Dedifferentiated amniotic fluid mesenchymal stem cell (primary cell): ENCODE data around the gene DCLK2.

Experiments
- DNase-seq: peaks from one replicate; pipeline ENCODE4 v3.0.0-alpha.2; 2016; ENCODE audit errors: extremely low spot score

Gene DCLK2

GRCh38 chr4:150240011-150240410 is 161.8 kb downstream of the DCLK2 start:
- no peak for DNase-seq

- peak; percentile 37 for DNase-seq
These were observed 164.7 kb downstream of the DCLK2 start for GRCh38 chr4:150242820-150243458.

DNA sequence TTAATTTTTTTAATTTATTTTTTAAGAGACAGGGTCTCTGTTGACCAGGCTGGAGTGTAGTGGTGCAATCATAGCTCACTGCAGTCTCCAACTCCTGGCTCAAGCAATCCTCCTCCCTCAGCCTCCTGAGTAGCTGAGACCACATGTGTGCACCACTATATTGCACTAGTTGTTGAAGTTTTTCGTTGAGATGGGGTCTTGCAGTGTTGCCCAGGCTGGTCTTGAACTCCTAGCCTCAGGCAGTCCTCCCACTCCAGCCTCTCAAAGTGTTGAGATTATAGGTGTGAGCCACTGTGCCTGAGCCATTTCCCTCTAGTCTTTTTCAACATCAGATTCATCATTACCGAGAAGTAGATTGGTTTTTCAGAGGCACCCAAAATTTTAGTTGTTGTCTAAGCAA is 165.7 kb downstream of the DCLK2 start:
- no peak for DNase-seq

GRCh38 chr4:150244600-150244999 is 166.4 kb downstream of the DCLK2 start:
- DNase-seq, result no peak

DNA sequence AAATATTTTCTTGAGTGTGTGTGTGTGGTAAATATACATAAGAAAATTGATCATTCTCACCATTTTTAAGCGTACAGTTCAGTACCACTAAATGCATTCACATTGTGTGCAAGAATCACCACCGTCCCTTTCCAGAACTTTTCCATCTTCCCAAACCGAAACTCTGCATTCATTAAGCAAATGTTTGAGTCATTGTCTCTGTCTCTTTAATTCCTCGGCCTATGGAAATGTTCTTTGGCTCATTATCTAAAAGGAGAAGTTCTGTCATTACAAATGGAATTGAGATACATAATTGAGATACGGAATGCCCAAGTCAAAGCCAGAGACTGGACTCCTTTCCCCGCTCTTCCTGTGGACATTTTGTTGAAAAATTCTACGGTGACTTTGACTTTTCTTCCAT is 168.9 kb downstream of the DCLK2 start:
- no peak for DNase-seq

DNA sequence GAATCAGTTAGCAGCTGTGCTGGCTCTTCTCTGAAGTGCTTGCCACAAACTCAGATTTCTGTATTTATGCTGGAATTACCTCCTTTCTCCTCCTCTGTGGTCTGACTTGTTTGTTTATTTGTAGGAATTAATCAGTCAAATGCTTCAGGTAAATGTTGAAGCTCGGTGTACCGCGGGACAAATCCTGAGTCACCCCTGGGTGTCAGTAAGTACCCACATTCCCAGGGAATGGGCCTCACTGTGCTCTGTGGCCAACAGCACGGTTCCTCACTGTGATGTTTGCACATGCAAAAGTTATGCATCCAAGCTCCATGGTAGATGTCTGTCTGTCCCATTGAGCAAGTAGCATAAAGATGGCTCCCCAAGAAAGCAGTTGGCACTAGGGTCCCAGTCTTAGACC is 169.9 kb downstream of the DCLK2 start:
- DNase-seq, result no peak

GRCh38 chr4:150250293-150250997 is 172.2 kb downstream of the DCLK2 start:
- no peak for DNase-seq

- DNase-seq, result no peak
These were observed 172.9 kb downstream of the DCLK2 start for GRCh38 chr4:150250998-150251651.

DNA sequence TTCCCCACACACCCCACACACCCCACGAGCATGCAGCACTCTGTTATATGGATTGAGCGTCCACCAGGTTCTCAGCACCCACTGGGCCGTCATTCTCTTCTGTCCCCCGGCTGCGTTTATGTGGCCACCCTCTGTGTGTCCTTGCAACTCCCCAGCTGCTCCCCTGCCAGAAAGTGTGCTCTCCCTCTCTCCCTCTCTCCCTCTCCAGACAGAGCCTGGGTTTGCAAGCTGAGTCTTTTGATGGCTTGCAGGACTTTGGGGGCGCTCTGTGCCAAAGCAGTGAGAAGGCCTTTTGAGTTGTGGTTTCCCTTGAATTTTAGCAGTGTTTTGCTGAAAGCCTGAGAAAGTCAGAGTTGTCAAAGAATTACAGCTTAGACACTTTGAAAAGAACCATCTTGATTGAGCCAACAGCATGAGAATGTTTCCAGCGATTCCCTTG is 173.5 kb downstream of the DCLK2 start:
- DNase-seq, result no peak

- no peak for DNase-seq
These were observed 174.1 kb downstream of the DCLK2 start for GRCh38 chr4:150252306-150252705.

DNA sequence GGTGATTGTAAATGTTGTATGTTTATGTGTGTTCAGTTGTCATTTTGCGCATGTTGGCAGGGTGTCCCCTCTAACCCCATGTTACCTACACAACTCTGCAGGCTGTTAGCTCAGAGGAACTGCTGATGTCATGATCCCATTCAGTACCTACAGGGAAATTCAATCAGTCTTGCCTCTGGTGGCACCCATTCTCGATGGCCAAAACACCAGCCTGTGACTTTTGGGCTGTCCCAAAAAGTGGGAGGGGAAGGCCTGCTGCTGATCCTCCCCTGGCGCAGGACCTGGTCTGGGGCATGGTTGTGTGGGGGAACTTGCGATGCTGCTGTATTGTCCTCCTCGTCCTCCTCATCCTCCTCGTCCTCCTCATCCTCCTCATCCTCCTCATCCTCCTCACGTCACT is 174.5 kb downstream of the DCLK2 start:
- DNase-seq, result no peak

DNA sequence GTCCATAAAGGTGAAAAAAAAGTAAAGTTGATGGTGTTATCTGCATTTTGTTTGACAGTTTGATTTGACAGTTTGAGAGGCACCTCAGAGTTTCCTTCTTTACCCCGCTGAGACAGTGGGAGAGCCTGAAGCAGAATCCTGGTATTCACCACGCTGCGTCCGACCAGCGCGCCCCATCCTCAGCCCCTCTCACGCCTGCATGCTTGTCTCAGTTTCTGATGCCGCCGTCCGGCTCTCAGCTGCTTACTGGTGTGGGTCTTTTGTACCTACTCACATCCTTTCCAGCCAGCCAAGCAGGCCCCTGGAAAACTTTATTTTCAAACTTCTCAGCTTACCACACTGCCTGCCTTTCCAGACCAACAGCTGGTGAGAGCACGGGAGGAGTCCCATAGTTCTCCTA is 175.2 kb downstream of the DCLK2 start:
- DNase-seq, result no peak

DNA sequence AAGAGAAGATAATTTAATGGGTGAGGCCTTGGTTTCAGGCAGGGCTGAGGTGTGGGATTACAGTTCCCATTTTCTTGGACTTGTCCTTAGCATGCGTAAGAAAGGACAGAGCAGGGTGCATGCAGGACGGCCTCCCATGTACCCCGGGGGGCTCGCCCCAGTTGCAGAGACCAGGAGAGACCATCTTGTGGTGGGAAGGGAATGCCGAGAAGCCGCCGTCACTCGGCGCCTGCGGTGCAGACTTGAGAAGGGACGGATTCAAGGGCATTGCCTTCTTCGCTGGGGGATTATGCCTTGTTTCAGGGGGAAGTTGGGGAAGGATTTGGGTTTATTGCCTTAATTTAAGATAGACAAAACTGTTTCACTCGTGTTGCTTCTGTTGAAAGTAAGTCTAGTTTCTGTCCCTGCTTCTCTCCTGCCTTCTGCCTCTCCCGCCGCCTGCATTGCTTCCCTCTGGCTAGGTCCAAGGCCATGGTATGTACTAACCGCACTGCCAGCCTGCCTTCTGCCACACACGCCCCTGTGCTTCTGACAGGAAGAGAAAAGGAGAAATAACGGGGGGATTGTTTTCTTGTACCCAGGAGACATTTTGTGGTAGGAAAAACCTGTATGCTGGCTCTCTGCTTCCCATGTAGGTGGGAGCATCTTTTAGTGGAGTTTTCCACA is 175.9 kb downstream of the DCLK2 start:
- no peak for DNase-seq

DNA sequence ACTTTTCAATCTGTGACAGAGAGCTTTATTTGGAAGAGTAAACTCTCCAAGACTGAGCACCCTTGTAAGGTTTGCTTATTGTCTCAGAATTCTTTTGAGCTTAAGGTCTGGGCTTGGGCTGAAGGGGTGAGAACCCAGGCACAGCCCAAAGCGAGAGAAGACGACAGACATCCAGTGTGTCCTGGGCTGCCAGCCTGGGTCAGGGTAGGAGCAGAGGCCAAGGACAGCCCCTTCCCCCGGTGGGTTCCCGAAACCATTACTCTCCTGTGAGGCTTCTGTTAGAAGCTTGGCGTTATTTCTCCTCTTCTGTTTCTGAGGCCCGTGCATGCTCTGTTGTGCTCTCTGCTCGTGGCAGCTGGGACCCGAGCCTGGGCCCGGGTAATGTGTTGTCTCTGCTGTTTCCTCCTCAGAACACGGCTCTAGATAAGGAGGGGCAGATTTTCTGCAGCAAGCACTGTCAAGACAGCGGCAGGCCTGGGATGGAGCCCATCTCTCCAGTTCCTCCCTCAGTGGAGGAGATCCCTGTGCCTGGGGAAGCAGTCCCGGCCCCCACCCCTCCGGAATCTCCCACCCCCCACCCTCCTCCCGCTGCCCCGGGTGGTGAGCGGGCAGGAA is 177.5 kb downstream of the DCLK2 start:
- DNase-seq, result no peak

- no peak for DNase-seq
These were observed 178.0 kb downstream of the DCLK2 start for GRCh38 chr4:150256225-150256620.

DNA sequence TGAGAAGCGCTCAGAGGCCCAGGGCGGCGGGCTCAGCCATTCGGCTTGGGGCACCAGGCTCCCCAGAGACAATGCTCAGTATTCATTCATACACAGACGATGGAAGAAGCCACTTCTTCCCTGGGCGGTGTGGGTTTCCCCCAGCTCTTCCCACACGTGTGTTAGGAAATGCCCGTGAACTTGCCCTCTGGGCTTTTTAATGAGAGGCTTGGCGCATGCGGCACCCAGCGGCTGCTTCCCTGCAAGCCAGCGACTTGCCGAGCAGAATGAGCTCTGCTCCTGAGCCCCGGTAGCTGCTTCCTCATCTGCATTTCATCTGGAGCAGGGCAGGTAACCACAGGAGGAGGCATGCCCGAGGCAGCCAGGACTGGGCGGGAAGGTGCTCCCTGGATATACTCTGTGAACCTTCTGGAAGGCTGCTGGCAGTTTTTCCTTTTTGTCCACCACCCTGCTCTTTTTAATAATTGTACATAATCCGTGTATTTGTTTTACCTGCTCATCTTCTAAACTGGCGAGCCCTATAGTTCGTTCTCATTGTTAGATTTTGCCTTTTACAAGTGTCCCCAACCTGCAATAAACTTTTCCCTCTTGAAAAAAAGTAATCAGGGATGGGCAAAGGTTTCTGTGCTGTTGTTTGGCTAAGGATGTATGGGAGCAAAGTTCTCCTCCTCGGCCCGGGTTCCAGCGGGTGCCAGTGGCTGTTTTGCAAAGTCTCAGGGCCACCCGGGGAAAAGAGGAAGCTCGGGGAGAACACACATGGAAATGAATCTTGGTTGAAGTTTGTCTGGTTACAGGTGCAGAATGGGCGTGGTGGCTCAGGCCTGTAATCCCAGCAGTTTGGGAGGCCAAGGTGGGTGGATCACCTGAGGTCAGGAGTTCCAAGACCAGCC is 178.8 kb downstream of the DCLK2 start:
- no peak for DNase-seq

DNA sequence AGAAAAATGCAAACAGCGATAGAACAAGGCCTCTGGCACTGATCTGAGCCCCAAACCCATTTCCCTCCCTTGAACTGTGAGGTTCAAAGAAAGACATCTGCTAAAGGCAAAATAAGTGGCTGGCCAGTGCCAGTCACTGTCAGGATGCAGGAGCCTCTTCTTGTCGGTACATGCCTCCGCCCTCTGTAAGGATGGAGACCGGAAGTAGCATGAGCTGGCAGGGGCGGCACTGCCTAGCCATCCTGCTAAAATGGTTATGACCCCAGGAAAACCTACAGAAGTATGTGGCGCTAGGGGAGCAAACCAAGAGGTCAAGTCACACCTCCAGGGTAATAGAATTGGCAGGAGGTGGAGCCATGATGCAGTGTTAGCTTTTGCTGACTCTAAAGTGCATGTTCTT is 180.3 kb downstream of the DCLK2 start:
- DNase-seq, result no peak

GRCh38 chr4:150259861-150260567 is 181.8 kb downstream of the DCLK2 start:
- no peak for DNase-seq

GRCh38 chr4:150261571-150261970 is 183.3 kb downstream of the DCLK2 start:
- no peak for DNase-seq

- no peak for DNase-seq
These were observed 184.4 kb downstream of the DCLK2 start for GRCh38 chr4:150262611-150263010.
